ENCODE results near the gene RIC1. TPM values are rescaled to one million over a fixed set of nuclear protein-coding genes. Genes with fewer than 3 reads are reported as not detected.

Gene RIC1
- total RNA-seq, 5 donors from 2014 or later (not counting 1 experiment from before 2014, with no cell fraction given): 22.2 to 29.9 (median 22.9) TPM

DNA sequence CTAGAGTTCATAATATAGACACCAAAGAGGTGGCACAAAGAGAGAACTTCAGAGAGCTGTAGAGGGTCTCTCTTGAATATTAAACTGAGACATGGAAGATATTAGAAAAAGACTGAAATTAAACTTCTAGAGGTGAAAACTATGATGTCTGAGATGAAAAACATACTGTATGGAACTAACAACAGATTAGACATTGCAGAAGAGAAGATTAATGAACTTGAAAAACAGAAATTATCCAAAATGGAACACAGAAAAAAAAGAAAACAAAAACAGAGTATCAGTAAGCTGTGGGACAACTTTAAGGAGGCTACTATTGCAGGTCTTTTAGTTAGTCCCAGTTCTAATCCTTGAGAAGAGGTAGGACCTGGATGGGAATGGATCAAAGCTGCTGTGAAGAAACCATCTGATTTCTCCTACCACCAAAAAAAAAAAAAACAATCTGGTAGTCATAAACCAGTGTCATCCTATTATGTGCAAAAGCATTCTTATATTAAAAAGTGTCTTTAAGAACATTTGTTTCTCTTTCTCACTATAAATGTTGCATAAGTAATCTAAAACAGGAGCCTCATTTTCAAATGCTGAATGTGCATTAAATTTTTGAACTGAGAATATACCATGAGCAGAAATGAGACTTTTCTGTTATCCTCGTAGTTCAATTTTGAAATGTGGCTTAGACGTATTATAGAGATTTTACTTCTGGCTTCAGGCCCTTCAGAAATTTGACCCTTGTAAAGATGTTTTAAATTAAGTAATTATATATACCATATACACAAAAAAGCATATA, 107.8 kb downstream of the RIC1 start:
- Mint-ChIP-seq H3K4me1 (no peaks in the 10 kb centered on the region), H3K36me3 (peaks cover 58% of the 10 kb centered on the region), H3K4me3 (no peak overlapping the region), H3K9me3 (no peaks in the 10 kb centered on the region), H3K27ac (no peak overlapping the region), H3K27me3 (no peaks in the 10 kb centered on the region)
- ChIA-PET POLR2A (no interaction called here), CTCF (no interaction called here)
- no CpG with 5 or more reads among the region's 2 CpGs for WGBS (ENCODE audit: insufficient coverage)
- H3K27ac ChIP-seq (ENCODE audit: low read length): no peak overlapping the region
- peaks cover 0 to 6% of the 10 kb centered on the region in 2 donors for H3K36me3 ChIP-seq (ENCODE audit: control insufficient read depth in 2 of 2, extremely low read depth in 1 of 2, insufficient read depth in 1 of 2, low read length in 1 of 2)
- H3K4me3 ChIP-seq (ENCODE audit: control insufficient read depth in 1 of 2, extremely low read depth in 1 of 2, low read length in 1 of 2): no peak overlapping the region
- no peak for ATAC-seq (replicated peaks in 1 of 4)
- no peaks in the 10 kb centered on the region for H3K27me3 ChIP-seq (replicated peaks in 1 of 2; ENCODE audit: control insufficient read depth in 2 of 2, extremely low read depth in 1 of 2, insufficient read depth in 2 of 2, low read length in 1 of 2)
- no peak for DNase-seq
- H3K4me1 ChIP-seq (ENCODE audit: control insufficient read depth in 1 of 2, extremely low read depth in 1 of 2, insufficient read depth in 2 of 2, low read length in 2 of 2): no peaks in the 10 kb centered on the region
- H3K9me3 ChIP-seq: no peaks in the 10 kb centered on the region

GRCh38 chr9:5743109-5743508, 114.2 kb downstream of the RIC1 start:
- WGBS (ENCODE audit: insufficient coverage): no CpG with 5 or more reads among the region's 3 CpGs
- Mint-ChIP-seq H3K36me3 (peaks cover 69% of the 10 kb centered on the region), H3K27me3 (no peaks in the 10 kb centered on the region), H3K27ac (no peak overlapping the region), H3K4me3 (no peak overlapping the region), H3K4me1 (peaks cover 0 to under 1% (median 0%) of the 10 kb centered on the region in 3 donors), H3K9me3 (peaks cover 0 to under 1% (median 0%) of the 10 kb centered on the region in 3 donors)
- H3K9me3 ChIP-seq: no peaks in the 10 kb centered on the region
- no peak for ATAC-seq (replicated peaks in 1 of 4)
- DNase-seq: no peak
- no peak overlapping the region for H3K27ac ChIP-seq (ENCODE audit: low read length)
- H3K27me3 ChIP-seq (replicated peaks in 1 of 2; ENCODE audit: control insufficient read depth in 2 of 2, extremely low read depth in 1 of 2, insufficient read depth in 2 of 2, low read length in 1 of 2): no peaks in the 10 kb centered on the region
- no peaks in the 10 kb centered on the region for H3K4me1 ChIP-seq (ENCODE audit: control insufficient read depth in 1 of 2, extremely low read depth in 1 of 2, insufficient read depth in 2 of 2, low read length in 2 of 2)
- ChIA-PET CTCF (interaction anchor here in 1 of 2 donors (0.6 to 0.7 kb wide), 2 partner anchors 33 to 428 kb away, joined by 3 read pairs; no protein-coding TSS in a partner anchor), POLR2A (interaction anchor here (0.6 kb wide), 2 partner anchors 13 to 1356 kb away, joined by 5 read pairs; no protein-coding TSS in a partner anchor)
- no peak overlapping the region for H3K4me3 ChIP-seq (ENCODE audit: control insufficient read depth in 1 of 2, extremely low read depth in 1 of 2, low read length in 1 of 2)
- peaks cover 0 to 27% of the 10 kb centered on the region in 2 donors for H3K36me3 ChIP-seq (ENCODE audit: control insufficient read depth in 2 of 2, extremely low read depth in 1 of 2, insufficient read depth in 1 of 2, low read length in 1 of 2)

DNA sequence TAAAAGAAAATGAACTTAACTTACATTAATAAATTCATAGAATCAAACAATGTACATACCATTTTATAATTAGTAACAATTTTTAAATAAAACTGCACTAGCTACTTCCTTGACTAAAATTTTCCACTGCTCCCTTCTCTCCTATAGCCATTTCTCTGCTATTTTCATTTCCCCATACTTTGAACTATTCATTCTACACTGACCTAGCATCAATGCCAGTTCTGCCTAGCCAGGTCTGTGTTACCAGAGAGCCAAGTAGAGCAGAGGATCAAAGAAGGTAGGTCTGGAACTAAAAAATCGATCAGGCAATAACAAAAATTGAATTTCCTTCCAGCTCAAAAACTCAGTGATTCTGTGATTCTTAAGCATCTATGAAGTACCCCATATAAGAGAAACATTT, 119.5 kb downstream of the RIC1 start:
- Mint-ChIP-seq H3K27me3 (no peaks in the 10 kb centered on the region), H3K36me3 (peaks cover 55% of the 10 kb centered on the region), H3K4me3 (no peak overlapping the region), H3K4me1 (peaks cover 7 to 11% (median 8%) of the 10 kb centered on the region in 3 donors), H3K9me3 (peaks cover 0 to 4% (median 0%) of the 10 kb centered on the region in 3 donors), H3K27ac (peak overlapping the region in 1 of 2 donors; percentile 11)
- H3K27me3 ChIP-seq (replicated peaks in 1 of 2; ENCODE audit: control insufficient read depth in 2 of 2, extremely low read depth in 1 of 2, insufficient read depth in 2 of 2, low read length in 1 of 2): no peaks in the 10 kb centered on the region
- no peak overlapping the region for H3K27ac ChIP-seq (ENCODE audit: low read length)
- H3K4me3 ChIP-seq (ENCODE audit: control insufficient read depth in 1 of 2, extremely low read depth in 1 of 2, low read length in 1 of 2): no peak overlapping the region
- ChIA-PET POLR2A (no interaction called here), CTCF (no interaction called here)
- WGBS (ENCODE audit: insufficient coverage): no CpG with 5 or more reads among the region's 1 CpG
- peaks cover 0 to 32% of the 10 kb centered on the region in 2 donors for H3K36me3 ChIP-seq (ENCODE audit: control insufficient read depth in 2 of 2, extremely low read depth in 1 of 2, insufficient read depth in 1 of 2, low read length in 1 of 2)
- H3K4me1 ChIP-seq (ENCODE audit: control insufficient read depth in 1 of 2, extremely low read depth in 1 of 2, insufficient read depth in 2 of 2, low read length in 2 of 2): no peaks in the 10 kb centered on the region
- H3K9me3 ChIP-seq: no peaks in the 10 kb centered on the region
- ATAC-seq (replicated peaks in 1 of 4): no peak
- no peak for DNase-seq

- Mint-ChIP-seq H3K4me3 (no peak overlapping the region), H3K27me3 (no peaks in the 10 kb centered on the region), H3K36me3 (peaks cover 54% of the 10 kb centered on the region), H3K27ac (no peak overlapping the region), H3K9me3 (peaks cover 0 to 4% (median 0%) of the 10 kb centered on the region in 3 donors), H3K4me1 (peaks cover 7 to 11% (median 8%) of the 10 kb centered on the region in 3 donors)
- CTCF ChIA-PET: no interaction called here
- no peak overlapping the region for H3K27ac ChIP-seq (ENCODE audit: low read length)
- H3K36me3 ChIP-seq (ENCODE audit: control insufficient read depth in 2 of 2, extremely low read depth in 1 of 2, insufficient read depth in 1 of 2, low read length in 1 of 2): peaks cover 0 to 29% of the 10 kb centered on the region in 2 donors
- DNase-seq (no peak), ATAC-seq (replicated peaks in 1 of 4) (no peak)
- H3K4me1 ChIP-seq (ENCODE audit: control insufficient read depth in 1 of 2, extremely low read depth in 1 of 2, insufficient read depth in 2 of 2, low read length in 2 of 2): no peaks in the 10 kb centered on the region
- H3K27me3 ChIP-seq (replicated peaks in 1 of 2; ENCODE audit: control insufficient read depth in 2 of 2, extremely low read depth in 1 of 2, insufficient read depth in 2 of 2, low read length in 1 of 2): no peaks in the 10 kb centered on the region
- POLR2A ChIA-PET: no interaction called here
- H3K9me3 ChIP-seq: no peaks in the 10 kb centered on the region
- no CpG with 5 or more reads among the region's 4 CpGs for WGBS (ENCODE audit: insufficient coverage)
- H3K4me3 ChIP-seq (ENCODE audit: control insufficient read depth in 1 of 2, extremely low read depth in 1 of 2, low read length in 1 of 2): no peak overlapping the region
Measured at GRCh38 chr9:5749306-5749705, 120.4 kb downstream of the RIC1 start.

DNA sequence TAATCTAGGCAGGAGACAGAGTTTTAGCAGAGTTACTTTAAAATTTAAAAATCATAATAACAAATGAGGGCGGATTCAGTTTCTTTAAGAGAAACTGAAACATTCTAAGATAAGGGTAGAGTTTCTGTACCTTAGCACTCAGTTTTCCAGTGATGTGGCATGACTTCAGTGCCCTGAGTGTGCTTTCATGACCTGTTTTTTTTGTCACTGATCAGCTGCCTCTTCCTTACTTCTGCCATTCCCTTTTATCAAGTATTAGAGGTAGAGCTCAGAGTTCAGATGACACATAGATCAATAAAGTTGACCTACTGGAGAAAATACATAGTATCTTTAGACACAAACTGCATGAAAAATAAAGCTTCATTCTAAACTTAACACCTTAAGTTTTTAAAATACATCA, 121.7 kb downstream of the RIC1 start:
- DNase-seq (no peak), ATAC-seq (replicated peaks in 1 of 4) (no peak)
- no peaks in the 10 kb centered on the region for H3K27me3 Mint-ChIP-seq
- no peaks in the 10 kb centered on the region for H3K27me3 ChIP-seq (replicated peaks in 1 of 2; ENCODE audit: control insufficient read depth in 2 of 2, extremely low read depth in 1 of 2, insufficient read depth in 2 of 2, low read length in 1 of 2)
- WGBS (ENCODE audit: insufficient coverage): no CpG with 5 or more reads among the region's 1 CpG
- H3K4me1 ChIP-seq (ENCODE audit: control insufficient read depth in 1 of 2, extremely low read depth in 1 of 2, insufficient read depth in 2 of 2, low read length in 2 of 2): no peaks in the 10 kb centered on the region
- peak overlapping the region in 1 of 2 donors; percentile 10 for H3K27ac Mint-ChIP-seq
- ChIA-PET POLR2A (interaction anchor here in 1 of 2 donors (0.5 kb wide), 1 partner anchor 54 kb away, joined by 3 read pairs; no protein-coding TSS in a partner anchor), CTCF (no interaction called here)
- H3K36me3 ChIP-seq (ENCODE audit: control insufficient read depth in 2 of 2, extremely low read depth in 1 of 2, insufficient read depth in 1 of 2, low read length in 1 of 2): peaks cover 0 to 22% of the 10 kb centered on the region in 2 donors
- no peak overlapping the region for H3K4me3 Mint-ChIP-seq
- no peak overlapping the region for H3K4me3 ChIP-seq (ENCODE audit: control insufficient read depth in 1 of 2, extremely low read depth in 1 of 2, low read length in 1 of 2)
- H3K36me3 Mint-ChIP-seq: peaks cover 44% of the 10 kb centered on the region
- H3K27ac ChIP-seq (ENCODE audit: low read length): no peak overlapping the region
- H3K9me3 ChIP-seq: no peaks in the 10 kb centered on the region
- H3K4me1 Mint-ChIP-seq: peaks cover 7 to 11% (median 8%) of the 10 kb centered on the region in 3 donors
- peaks cover 0 to 4% (median 0%) of the 10 kb centered on the region in 3 donors for H3K9me3 Mint-ChIP-seq

DNA sequence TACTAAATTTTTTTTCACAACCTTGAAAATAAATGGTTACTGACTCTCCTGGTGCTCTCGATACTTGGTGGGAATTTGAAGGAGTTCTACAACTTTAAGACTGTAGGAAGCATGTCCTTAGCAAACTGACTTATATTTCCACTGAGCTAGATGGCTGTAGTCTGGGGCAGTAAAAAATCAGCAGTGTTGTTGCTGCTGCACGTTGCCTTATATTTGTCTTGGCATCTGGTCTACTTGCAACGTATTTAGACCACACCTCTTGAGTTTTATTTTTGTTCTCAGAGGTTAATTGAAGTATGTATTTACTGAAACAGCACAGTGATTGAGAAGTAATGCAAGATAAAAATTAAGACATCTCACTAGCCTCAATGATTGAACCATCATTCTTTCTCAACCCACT, 127.7 kb downstream of the RIC1 start:
- Histone ChIP-seq H3K9me3 (no peaks in the 10 kb centered on the region), H3K27ac (ENCODE audit: low read length) (no peak overlapping the region), H3K36me3 (ENCODE audit: control insufficient read depth in 2 of 2, extremely low read depth in 1 of 2, insufficient read depth in 1 of 2, low read length in 1 of 2) (peaks cover 0 to 12% of the 10 kb centered on the region in 2 donors), H3K4me3 (ENCODE audit: control insufficient read depth in 1 of 2, extremely low read depth in 1 of 2, low read length in 1 of 2) (no peak overlapping the region), H3K27me3 (replicated peaks in 1 of 2; ENCODE audit: control insufficient read depth in 2 of 2, extremely low read depth in 1 of 2, insufficient read depth in 2 of 2, low read length in 1 of 2) (no peaks in the 10 kb centered on the region), H3K4me1 (ENCODE audit: control insufficient read depth in 1 of 2, extremely low read depth in 1 of 2, insufficient read depth in 2 of 2, low read length in 2 of 2) (no peaks in the 10 kb centered on the region)
- DNase-seq (no peak), ATAC-seq (replicated peaks in 1 of 4) (no peak)
- H3K27ac Mint-ChIP-seq: no peak overlapping the region
- POLR2A ChIA-PET: interaction anchor here in 1 of 2 donors (0.6 to 0.7 kb wide), 3 partner anchors 14 to 316 kb away, joined by 5 to 10 read pairs (median 8); no protein-coding TSS in a partner anchor
- H3K4me1 Mint-ChIP-seq: peaks cover 0 to 9% (median 9%) of the 10 kb centered on the region in 3 donors
- CTCF ChIA-PET: no interaction called here
- H3K9me3 Mint-ChIP-seq: no peaks in the 10 kb centered on the region
- peaks cover 38% of the 10 kb centered on the region for H3K36me3 Mint-ChIP-seq
- whole genome bisulfite sequencing (ENCODE audit: insufficient coverage): no CpG with 5 or more reads among the region's 3 CpGs
- H3K27me3 Mint-ChIP-seq: no peaks in the 10 kb centered on the region
- H3K4me3 Mint-ChIP-seq: no peak overlapping the region

Data from T-cell (primary cell).